Gastrocnemius medialis (tissue), 4 donors: ENCODE results near the gene ASAP2.

Source experiments
- POLR2A ChIP-seq, 2 donors: fragments of 450-650 bp; IDR thresholded peaks; one replicate each; pipeline ENCODE4 v1.6.1; 2017; ENCODE audit warnings: antibody characterized with exemption in 2 of 2, mild to moderate bottlenecking in 2 of 2, moderate library complexity in 2 of 2
- TF ChIP-seq, protein P1 (sequence below), 5 experiments: fragments of 450-650 bp in 3 of 5; fragments of 200-600 bp in 2 of 5; sonication (generic) in 2 of 5; IDR thresholded peaks in 4 of 5; conservative IDR thresholded peaks in 1 of 5; 1 replicate in 4 of 5; 2 replicates in 1 of 5; pipeline ENCODE4 v1.5.1; 2016 to 2019; ENCODE audit warnings: antibody characterized with exemption in 5 of 5, mild to moderate bottlenecking in 3 of 5, moderate library complexity in 3 of 5

DNA sequence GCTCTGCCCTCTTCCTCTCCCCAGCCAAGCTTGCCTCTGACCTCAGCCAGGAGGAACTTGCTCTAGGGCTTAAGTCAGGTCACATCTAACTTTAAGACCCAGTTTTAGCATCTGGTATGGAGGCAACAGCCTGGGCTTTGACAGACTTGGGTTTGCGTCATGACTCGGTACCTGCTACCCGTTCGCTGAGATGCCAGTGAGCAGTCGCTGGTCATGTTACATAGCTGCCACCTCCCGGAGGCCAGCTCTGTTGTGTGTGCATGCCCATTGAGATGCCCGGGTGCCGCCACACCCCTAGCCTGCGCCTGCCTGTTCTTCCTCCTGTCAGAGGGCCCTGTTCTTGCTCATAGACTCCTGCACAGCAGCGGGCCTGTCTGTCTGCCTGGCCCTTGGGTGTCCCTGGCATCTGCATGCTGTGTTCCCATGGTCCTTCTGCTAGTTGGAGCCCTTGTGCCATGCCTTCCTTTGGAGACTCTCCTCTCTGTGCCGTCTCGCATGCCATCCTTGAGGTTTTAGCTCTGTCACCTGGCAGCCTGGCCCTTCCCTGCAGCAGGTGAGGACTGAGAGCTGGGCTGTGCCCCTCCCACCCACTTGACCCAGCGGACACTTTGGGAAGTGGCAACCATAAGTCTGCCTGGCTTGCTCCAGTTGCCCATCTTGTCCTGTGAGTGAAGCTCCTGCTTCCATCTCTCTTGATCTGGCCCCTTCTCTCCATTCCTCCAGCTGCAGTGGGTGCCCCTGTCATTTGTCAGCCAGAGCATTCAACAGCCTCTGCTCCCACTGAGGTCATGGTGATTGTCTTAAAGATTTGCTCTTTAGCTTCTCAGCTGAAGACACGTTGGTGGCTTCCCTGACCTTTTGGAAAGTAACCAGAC is 24.9 kb downstream of the ASAP2 start:
- TF ChIP-seq, protein P1, sequence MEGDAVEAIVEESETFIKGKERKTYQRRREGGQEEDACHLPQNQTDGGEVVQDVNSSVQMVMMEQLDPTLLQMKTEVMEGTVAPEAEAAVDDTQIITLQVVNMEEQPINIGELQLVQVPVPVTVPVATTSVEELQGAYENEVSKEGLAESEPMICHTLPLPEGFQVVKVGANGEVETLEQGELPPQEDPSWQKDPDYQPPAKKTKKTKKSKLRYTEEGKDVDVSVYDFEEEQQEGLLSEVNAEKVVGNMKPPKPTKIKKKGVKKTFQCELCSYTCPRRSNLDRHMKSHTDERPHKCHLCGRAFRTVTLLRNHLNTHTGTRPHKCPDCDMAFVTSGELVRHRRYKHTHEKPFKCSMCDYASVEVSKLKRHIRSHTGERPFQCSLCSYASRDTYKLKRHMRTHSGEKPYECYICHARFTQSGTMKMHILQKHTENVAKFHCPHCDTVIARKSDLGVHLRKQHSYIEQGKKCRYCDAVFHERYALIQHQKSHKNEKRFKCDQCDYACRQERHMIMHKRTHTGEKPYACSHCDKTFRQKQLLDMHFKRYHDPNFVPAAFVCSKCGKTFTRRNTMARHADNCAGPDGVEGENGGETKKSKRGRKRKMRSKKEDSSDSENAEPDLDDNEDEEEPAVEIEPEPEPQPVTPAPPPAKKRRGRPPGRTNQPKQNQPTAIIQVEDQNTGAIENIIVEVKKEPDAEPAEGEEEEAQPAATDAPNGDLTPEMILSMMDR (IDR thresholded peaks at IDR 0.05 in 4 of 5, conservative IDR thresholded peaks at IDR 0.05 in 1 of 5): no peak
- no peak for TF ChIP-seq POLR2A (IDR thresholded peaks at IDR 0.05)
